ENCODE data around the gene ITPR1. TPM values are rescaled to one million over a fixed set of nuclear protein-coding genes. Genes with fewer than 3 reads are reported as not detected.
A peak's percentile ranks its signal among the peaks of the same experiment; 100 is the strongest.

Gene ITPR1
- total RNA-seq, 1 experiment from 2014 or later = 13.8 TPM

GRCh38 chr3:4825436-4826236 lies 332.5 kb downstream of the ITPR1 start:
- no peak for DNase-seq (ENCODE audit: low read depth)
- in situ Hi-C loops (cut with HindIII; ENCODE audit: low pct_unique_long_range_greater_than_20kb, low sequenced_read_pairs) = no loop called here

DNA sequence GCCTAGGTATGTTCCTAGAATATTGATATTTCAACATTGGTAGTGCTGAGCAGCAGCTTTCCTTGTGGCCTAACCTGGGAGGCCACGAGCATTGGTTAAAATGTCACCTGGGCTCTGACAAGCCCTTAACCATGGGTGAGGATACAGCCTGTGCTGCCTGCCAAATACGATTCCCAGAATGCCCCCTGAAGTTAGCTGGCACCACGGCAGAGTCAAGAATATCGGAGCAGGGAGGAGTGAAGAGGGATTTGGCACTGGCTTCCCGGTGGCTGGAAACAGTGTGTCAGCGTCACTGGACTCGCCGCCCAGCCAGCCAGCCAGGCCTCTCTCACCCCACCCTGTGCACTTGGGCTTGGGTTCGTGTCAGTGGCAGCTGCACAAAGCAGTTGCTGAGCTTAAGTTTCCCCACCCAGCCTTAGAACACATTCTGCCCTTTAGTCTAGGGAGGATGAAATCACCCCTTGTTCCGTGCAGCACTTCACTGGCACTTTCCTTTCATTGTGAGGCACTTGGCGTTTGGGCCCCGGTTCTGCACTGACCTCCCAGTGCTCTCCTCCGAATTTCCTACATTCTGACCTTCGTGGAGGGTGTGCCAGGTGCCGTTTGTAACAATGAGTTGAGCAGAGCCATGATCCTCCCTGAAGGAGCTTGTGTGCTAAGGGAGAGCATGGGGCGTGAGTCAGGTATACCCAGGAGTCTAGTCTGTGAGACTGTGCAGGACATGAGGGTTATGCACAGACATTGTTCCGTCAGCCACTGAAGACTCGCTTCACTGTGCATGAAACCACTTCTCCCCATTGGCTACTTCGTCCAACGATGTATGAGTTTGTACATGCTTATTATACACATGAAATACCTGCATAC lies 333.3 kb downstream of the ITPR1 start:
- peak; percentile 85 for DNase-seq (ENCODE audit: low read depth)
- in situ Hi-C loops (cut with HindIII; ENCODE audit: low pct_unique_long_range_greater_than_20kb, low sequenced_read_pairs) = no loop called here

DNA sequence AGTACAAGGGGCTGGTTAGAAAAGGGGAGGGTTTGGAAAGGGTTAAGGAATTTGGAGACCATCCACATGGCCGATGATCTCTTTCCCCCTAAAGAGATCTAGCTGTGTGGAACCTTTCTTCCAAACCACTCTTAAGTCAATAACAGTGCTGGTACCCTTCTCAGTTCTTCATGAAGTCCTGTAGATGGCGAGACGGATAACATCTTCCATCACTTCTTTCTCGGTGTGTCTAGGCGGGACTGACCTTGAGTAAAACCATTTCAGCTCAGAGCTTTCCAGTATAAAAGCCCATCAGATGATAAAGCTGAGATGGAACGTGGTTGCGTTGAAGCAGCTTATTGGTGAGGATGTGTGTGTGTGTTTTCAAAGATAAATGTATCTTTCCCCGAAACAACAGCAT lies 334.6 kb downstream of the ITPR1 start:
- DNase-seq (ENCODE audit: low read depth) = no peak
- in situ Hi-C loops (cut with HindIII; ENCODE audit: low pct_unique_long_range_greater_than_20kb, low sequenced_read_pairs) = no loop called here

DNA sequence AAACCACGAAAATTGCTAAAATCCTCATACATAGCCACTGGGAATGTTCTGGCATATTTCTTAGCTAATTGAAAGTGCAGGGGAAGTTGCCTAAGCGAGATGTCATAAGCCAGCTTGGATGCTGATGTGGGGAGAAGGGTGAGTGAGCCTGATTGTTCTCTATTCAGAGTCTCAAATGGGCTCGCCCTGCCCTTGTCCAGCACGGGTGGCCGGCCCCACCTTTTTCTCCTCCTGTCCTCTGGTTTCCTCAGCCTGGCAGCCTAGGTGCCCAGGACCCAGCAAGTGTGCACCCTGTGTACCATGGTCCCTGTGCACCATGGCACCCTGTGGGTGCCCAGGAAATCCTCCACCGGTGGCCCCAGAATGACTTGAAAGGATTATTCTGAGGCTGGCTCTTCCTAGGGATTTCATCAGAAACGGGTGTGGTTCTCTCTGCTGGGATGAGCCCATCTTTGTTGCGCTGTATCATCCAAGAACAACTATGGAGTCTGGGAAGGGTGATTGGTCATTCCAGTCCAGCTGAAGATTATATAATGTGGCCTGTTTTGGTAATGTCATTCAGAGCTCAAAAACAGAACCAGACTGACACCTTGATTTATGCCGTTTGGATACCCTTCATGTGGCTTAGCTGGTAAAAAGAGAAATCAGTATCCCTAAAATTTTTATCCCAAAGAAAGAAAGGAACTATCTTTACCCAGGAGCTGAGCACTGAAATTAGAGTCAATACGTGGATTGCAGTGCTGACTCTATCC lies 335.3 kb downstream of the ITPR1 start:
- no peak for DNase-seq (ENCODE audit: low read depth)

GRCh38 chr3:4829031-4829394 lies 335.9 kb downstream of the ITPR1 start:
- in situ Hi-C loops (cut with HindIII; ENCODE audit: low pct_unique_long_range_greater_than_20kb, low sequenced_read_pairs) = no loop called here
- DNase-seq (ENCODE audit: low read depth) = no peak

More for the DNA sequence above, 335.3 kb downstream of the ITPR1 start:
- in situ Hi-C loops (cut with HindIII; ENCODE audit: low pct_unique_long_range_greater_than_20kb, low sequenced_read_pairs) = no loop called here

- DNase-seq (ENCODE audit: low read depth) = no peak
- in situ Hi-C loops (cut with HindIII; ENCODE audit: low pct_unique_long_range_greater_than_20kb, low sequenced_read_pairs) = no loop called here
These were observed 337.4 kb downstream of the ITPR1 start for GRCh38 chr3:4830586-4830914.

DNA sequence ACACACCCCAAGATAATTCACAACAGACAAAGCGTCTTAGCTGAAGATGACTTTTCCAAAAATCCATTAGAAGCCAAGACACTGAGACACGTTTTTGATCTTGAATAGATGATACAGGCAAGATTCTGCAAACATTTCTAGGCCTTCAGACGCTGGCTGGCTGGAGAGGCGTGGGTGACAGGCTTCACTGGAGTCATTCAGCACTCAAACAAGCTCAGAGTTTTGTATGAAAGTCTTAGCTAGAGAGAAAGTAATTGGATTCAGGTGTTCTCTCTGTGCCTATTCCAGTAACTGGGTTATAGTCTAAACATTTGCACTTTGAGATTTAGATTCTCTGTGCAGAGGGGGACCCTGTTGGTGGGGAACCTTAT lies 338.4 kb downstream of the ITPR1 start:
- in situ Hi-C loops (cut with HindIII; ENCODE audit: low pct_unique_long_range_greater_than_20kb, low sequenced_read_pairs) = no loop called here
- no peak for DNase-seq (ENCODE audit: low read depth)

DNA sequence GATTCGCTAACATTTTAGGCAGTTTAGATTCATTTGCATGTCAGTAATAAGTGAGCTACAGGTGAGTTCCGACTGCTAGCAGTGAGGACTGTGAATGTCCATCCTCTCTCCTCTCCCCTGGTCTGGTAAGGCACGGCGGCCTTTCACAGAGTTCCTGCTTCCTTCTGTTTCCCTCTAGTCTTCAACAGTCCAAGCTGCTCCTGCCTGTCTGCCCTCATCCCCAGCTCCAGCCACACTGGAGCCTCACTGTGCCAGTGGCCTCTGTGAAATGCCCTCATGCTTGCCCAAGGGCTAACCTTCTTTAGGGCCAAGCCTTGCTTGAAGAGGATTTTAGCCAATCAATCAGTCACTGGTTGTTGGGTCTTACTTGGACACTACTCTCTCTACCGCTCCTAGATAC lies 340.3 kb downstream of the ITPR1 start:
- DNase-seq (ENCODE audit: low read depth) = no peak
- in situ Hi-C loops (cut with HindIII; ENCODE audit: low pct_unique_long_range_greater_than_20kb, low sequenced_read_pairs) = no loop called here

DNA sequence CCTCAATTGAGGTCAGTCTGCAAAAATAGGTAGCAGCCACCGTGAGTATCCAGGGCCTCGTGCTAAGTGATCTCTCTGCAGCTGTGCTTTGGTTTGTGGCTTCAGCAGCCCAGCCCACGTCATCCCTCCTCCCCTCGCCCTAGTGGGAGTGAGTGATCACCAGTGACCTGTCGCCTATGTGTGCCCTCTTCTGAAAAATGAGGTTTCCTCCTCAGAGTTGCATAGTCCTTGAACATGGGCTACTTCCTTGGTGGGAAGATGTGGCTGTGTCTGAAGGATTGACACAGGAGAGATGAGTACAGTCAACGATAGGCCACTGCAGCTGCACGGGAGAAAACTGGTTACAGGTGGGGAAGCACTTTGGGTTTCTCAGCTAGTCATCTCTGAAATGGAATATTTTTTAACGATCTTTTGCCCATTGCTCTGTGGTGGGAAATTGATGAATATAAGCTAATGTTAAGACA lies 341.3 kb downstream of the ITPR1 start:
- in situ Hi-C loops (cut with HindIII; ENCODE audit: low pct_unique_long_range_greater_than_20kb, low sequenced_read_pairs) = no loop called here
- no peak for DNase-seq (ENCODE audit: low read depth)

DNA sequence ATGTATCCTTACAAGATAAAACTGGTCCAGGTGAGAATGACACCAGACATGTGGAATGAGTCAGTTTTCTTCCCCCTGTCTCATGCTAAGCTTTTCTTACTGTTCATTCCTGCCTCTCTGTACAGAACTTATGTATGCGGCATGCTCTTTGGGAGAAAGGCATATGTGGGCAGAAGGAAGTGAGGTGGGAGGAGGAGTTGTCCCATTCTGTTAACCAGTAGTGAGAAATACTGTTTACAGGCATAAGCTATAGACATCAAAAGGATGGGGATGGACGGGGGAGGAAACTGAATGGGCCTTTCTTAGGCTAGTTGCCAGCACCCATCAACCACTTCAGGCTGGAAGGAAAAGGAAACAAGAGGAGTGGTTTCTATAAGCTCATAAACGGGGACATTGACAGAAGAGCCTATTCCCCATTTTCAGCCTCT lies 342.5 kb downstream of the ITPR1 start:
- in situ Hi-C loops (cut with HindIII; ENCODE audit: low pct_unique_long_range_greater_than_20kb, low sequenced_read_pairs) = no loop called here
- no peak for DNase-seq (ENCODE audit: low read depth)

DNA sequence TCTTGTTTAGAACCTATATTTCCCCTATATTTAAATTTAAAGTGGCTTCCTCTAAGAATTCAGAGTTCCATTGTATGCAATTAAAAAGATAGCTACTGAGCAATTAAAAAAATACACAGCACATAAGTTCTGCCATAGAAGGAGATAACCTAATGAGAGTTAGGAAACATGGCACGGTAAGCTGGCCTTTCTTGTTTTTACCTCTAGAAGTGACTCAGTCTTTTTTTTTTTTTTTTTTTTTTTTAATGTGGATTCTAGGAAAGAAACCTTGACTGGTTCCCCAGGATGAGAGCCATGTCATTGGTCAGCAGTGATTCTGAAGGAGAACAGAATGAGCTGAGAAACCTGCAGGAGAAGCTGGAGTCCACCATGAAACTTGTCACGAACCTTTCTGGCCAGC lies 343.4 kb downstream of the ITPR1 start:
- in situ Hi-C loops (cut with HindIII; ENCODE audit: low pct_unique_long_range_greater_than_20kb, low sequenced_read_pairs) = no loop called here
- no peak for DNase-seq (ENCODE audit: low read depth)

- in situ Hi-C loops (cut with HindIII; ENCODE audit: low pct_unique_long_range_greater_than_20kb, low sequenced_read_pairs) = no loop called here
These were observed 344.3 kb downstream of the ITPR1 start for GRCh38 chr3:4837374-4837930.

DNA sequence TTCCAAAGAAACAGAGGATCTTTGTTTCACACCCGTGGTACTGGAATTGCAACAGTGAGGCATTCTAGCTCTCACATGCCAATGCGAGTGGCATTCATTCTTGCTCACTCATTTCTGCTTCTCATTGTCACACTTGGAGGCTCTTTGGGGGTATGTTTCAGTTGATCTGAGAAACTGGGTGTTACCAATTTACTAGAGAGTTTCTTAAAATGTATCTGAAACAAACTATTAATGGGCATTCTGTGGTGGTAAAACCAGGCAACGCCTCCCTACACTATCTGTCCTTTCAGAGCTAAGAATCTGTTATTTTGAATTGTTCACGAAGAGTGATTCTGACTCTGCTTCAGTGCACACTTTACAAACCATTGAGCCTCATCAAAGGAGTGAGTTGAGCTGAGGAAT lies 345.5 kb downstream of the ITPR1 start:
- in situ Hi-C loops (cut with HindIII; ENCODE audit: low pct_unique_long_range_greater_than_20kb, low sequenced_read_pairs) = no loop called here
- DNase-seq (ENCODE audit: low read depth) = no peak

More at GRCh38 chr3:4837374-4837930, 344.3 kb downstream of the ITPR1 start:
- no peak for DNase-seq (ENCODE audit: low read depth)

DNA sequence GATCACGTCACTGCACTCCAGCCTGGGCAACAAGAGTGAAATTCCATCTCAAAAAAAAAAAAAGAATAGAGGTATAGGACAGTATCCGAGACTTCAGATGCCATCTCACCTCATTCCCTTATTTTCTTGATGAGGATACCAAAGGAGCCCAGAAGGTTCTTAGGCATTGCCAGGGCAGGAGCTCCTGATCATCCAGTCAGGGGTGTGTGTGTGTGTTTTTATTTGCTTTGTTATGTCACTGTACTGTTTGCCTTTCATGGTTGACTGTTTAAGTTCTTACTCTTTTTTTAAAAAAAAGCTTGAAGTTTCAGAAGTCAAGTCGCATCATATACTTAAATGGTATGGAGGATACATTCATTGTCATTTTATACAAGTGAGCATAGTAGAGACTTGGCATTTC lies 346.1 kb downstream of the ITPR1 start:
- in situ Hi-C loops (cut with HindIII; ENCODE audit: low pct_unique_long_range_greater_than_20kb, low sequenced_read_pairs) = no loop called here

GRCh38 chr3:4841225-4841624 lies 348.1 kb downstream of the ITPR1 start:
- in situ Hi-C loops (cut with HindIII; ENCODE audit: low pct_unique_long_range_greater_than_20kb, low sequenced_read_pairs) = no loop called here
- no peak for DNase-seq (ENCODE audit: low read depth)

More for the DNA sequence above, 346.1 kb downstream of the ITPR1 start:
- no peak for DNase-seq (ENCODE audit: low read depth)

DNA sequence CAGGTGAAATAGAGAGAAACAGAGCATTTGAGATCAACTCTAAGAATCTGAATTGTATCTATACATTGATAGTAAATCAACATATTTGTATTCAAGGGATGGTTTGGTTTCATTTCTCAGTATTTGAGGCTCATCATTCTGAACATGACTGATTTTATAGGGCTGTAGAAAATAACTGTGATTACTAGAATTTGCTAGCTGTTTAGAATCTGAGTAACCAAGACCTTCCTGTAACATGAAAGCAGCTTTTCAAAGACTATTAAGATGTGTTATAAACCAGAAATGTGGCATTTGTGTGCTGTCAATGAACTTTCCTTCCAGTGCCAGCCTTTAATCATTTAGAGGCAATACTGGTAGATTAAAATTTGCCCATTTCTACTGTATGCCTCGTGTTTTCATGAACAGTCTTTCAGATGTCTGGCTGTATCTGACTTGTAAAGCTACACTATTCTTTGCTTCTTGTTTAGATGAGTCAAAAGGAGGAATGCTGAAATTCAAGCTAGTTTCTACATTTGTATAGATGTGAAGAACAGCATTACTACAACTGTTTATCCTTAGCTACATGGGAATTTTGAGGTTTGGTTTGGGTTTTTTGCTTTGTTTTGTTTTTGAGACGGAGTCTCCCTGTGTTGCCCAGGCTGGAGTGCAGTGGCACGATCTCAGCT lies 348.8 kb downstream of the ITPR1 start:
- no peak for DNase-seq (ENCODE audit: low read depth)
- in situ Hi-C loops (cut with HindIII; ENCODE audit: low pct_unique_long_range_greater_than_20kb, low sequenced_read_pairs) = no loop called here

- in situ Hi-C loops (cut with HindIII; ENCODE audit: low pct_unique_long_range_greater_than_20kb, low sequenced_read_pairs) = no loop called here
- no peak for DNase-seq (ENCODE audit: low read depth)
These were observed 350.5 kb downstream of the ITPR1 start for GRCh38 chr3:4843619-4844018.

DNA sequence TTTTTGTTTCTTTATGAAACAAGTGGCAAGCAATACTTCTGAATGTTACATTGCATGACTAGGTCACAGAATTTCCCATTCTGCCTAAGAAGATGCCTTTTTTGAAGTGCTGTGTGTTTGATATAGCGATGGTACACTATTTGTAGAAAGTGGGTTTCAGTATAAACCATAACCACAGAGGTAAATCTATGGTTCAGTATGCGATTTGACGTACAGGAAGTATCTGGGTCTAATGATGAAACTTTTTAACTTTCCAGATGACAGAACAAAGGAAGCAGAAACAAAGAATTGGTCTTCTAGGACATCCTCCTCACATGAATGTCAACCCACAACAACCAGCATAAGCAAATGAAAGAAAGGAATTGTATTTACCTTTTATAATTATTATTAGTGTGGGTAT lies 352.7 kb downstream of the ITPR1 start:
- DNase-seq (ENCODE audit: low read depth) = no peak
- in situ Hi-C loops (cut with HindIII; ENCODE audit: low pct_unique_long_range_greater_than_20kb, low sequenced_read_pairs) = no loop called here

All from Caki2 (cell line).